CD4-positive, CD25-positive, alpha-beta regulatory T cell (primary cell): ENCODE data around the gene ADSS1. TPM values are rescaled to one million over a fixed set of nuclear protein-coding genes. Genes with fewer than 3 reads are reported as not detected.

Experiments
- ATAC-seq, 2 donors: fragments of 150-1000 bp; cut with Tn5 transposase; one replicate each; pipeline ENCODE4 v1.10.0; 2021; ENCODE audit warnings: low read depth in 2 of 2, moderate number of reproducible peaks in 2 of 2, moderate library complexity in 1 of 2
- DNase-seq, 3 donors: peaks; one replicate each; pipeline versions ENCODE4 v3.0.0 to v3.0.0-alpha.2; 2012 to 2022; ENCODE audit warnings: mixed read lengths in 1 of 3
- H3K27ac ChIP-seq: one replicate; pipeline ENCODE4 v1.7.0; 2013; ENCODE audit warnings: mild to moderate bottlenecking, low read length; ENCODE audit not compliant: insufficient read depth, poor library complexity, severe bottlenecking
- H3K27me3 ChIP-seq: one replicate; pipeline ENCODE4 v1.7.0; 2013; ENCODE audit warnings: low read length; ENCODE audit not compliant: control insufficient read depth, insufficient read depth
- H3K36me3 ChIP-seq: one replicate; pipeline ENCODE4 v1.7.0; 2013; ENCODE audit warnings: mild to moderate bottlenecking, low read length, moderate library complexity; ENCODE audit not compliant: control insufficient read depth, insufficient read depth
- H3K4me1 ChIP-seq: 2 replicates; pipeline ENCODE4 v1.7.0; 2013; ENCODE audit warnings: mild to moderate bottlenecking, low read length; ENCODE audit not compliant: insufficient read depth, control insufficient read depth, poor library complexity, severe bottlenecking
- H3K4me3 ChIP-seq: one replicate; pipeline ENCODE4 v1.7.0; 2013; ENCODE audit warnings: low read depth, mild to moderate bottlenecking, low read length, moderate library complexity
- H3K9me3 ChIP-seq, 2 experiments: 1 replicate in 1 of 2; 2 replicates in 1 of 2; pipeline ENCODE4 v1.7.0; 2013; ENCODE audit warnings: low read length in 2 of 2, mild to moderate bottlenecking in 1 of 2, moderate library complexity in 1 of 2; ENCODE audit not compliant: control insufficient read depth in 2 of 2
- H3K27ac Mint-ChIP-seq, 3 donors: one replicate each; pipeline ENCODE4 v1.8.0; 2020 to 2022; ENCODE audit warnings: mild to moderate bottlenecking in 3 of 3, mixed read lengths in 3 of 3, moderate library complexity in 2 of 3
- H3K27me3 Mint-ChIP-seq: one replicate; pipeline ENCODE4 v1.8.0; 2022; ENCODE audit warnings: mild to moderate bottlenecking, mixed read lengths
- H3K36me3 Mint-ChIP-seq: one replicate; pipeline ENCODE4 v1.8.0; 2020; ENCODE audit warnings: mixed read lengths
- H3K4me1 Mint-ChIP-seq, 4 donors: one replicate each; pipeline ENCODE4 v1.8.0; 2020 to 2022; ENCODE audit warnings: mixed read lengths in 4 of 4, mild to moderate bottlenecking in 1 of 4
- H3K4me3 Mint-ChIP-seq, 4 donors: one replicate each; pipeline ENCODE4 v1.8.0; 2020 to 2022; ENCODE audit warnings: mild to moderate bottlenecking in 4 of 4, mixed read lengths in 4 of 4, moderate library complexity in 3 of 4
- H3K9me3 Mint-ChIP-seq, 7 donors: one replicate each; pipeline ENCODE4 v1.8.0; 2020 to 2022; ENCODE audit warnings: mixed read lengths in 7 of 7, mild to moderate bottlenecking in 3 of 7, moderate library complexity in 2 of 7
- polyA plus RNA-seq, 4 donors: library from polyadenylated mRNA; unstranded; fragments of 300-500 nt; fragmentation: Illumina TruSeq; gene quantifications; one replicate each; pipeline ENCODE4 v1.2.3, GENCODE V29; 2021
- total RNA-seq: library from RNA; stranded (reverse); gene quantifications from one replicate; pipeline ENCODE4 v1.2.3, GENCODE V29; 2022

Gene ADSS1
- total and polyA plus RNA-seq, 5 donors from 2014 or later: 0.10 to 1.9 (median 1.4) TPM

GRCh38 chr14:104776961-104777807, 53.2 kb downstream of the ADSS1 start:
- H3K36me3 ChIP-seq: peaks cover 14% of the 10 kb centered on the region
- Mint-ChIP-seq H3K27ac (no peak overlapping the region), H3K4me3 (no peak overlapping the region), H3K27me3 (no peaks in the 10 kb centered on the region), H3K4me1 (no peaks in the 10 kb centered on the region), H3K9me3 (no peaks in the 10 kb centered on the region), H3K36me3 (peaks cover 3% of the 10 kb centered on the region)
- DNase-seq (no peak), ATAC-seq (no peak)
- H3K27me3 ChIP-seq: no peaks in the 10 kb centered on the region
- no peak overlapping the region for H3K27ac ChIP-seq
- H3K4me1 ChIP-seq: no peaks in the 10 kb centered on the region
- no peaks in the 10 kb centered on the region for H3K9me3 ChIP-seq
- H3K4me3 ChIP-seq: no peak overlapping the region

GRCh38 chr14:104777808-104778249, 53.8 kb downstream of the ADSS1 start:
- Mint-ChIP-seq H3K9me3 (no peaks in the 10 kb centered on the region), H3K27me3 (no peaks in the 10 kb centered on the region), H3K27ac (no peak overlapping the region), H3K4me1 (peaks cover 0 to under 1% (median 0%) of the 10 kb centered on the region in 4 donors), H3K36me3 (peaks cover 3% of the 10 kb centered on the region), H3K4me3 (no peak overlapping the region)
- Histone ChIP-seq H3K36me3 (peaks cover 11% of the 10 kb centered on the region), H3K4me3 (no peak overlapping the region), H3K27me3 (no peaks in the 10 kb centered on the region), H3K27ac (no peak overlapping the region), H3K9me3 (no peaks in the 10 kb centered on the region), H3K4me1 (no peaks in the 10 kb centered on the region)
- no peak for DNase-seq
- no peak for ATAC-seq

GRCh38 chr14:104778694-104779331, 54.8 kb downstream of the ADSS1 start:
- no peak overlapping the region for H3K4me3 ChIP-seq
- no peak for DNase-seq
- H3K27ac ChIP-seq: no peak overlapping the region
- H3K27ac Mint-ChIP-seq: peak overlapping the region in 1 of 3 donors; percentile 9
- no peaks in the 10 kb centered on the region for H3K4me1 ChIP-seq
- peaks cover 3% of the 10 kb centered on the region for H3K36me3 Mint-ChIP-seq
- H3K27me3 ChIP-seq: no peaks in the 10 kb centered on the region
- peaks cover 6% of the 10 kb centered on the region for H3K36me3 ChIP-seq
- H3K27me3 Mint-ChIP-seq: no peaks in the 10 kb centered on the region
- no peak for ATAC-seq
- H3K4me1 Mint-ChIP-seq: peaks cover 0 to 5% (median 0%) of the 10 kb centered on the region in 4 donors
- H3K4me3 Mint-ChIP-seq: no peak overlapping the region
- no peaks in the 10 kb centered on the region for H3K9me3 Mint-ChIP-seq
- no peaks in the 10 kb centered on the region for H3K9me3 ChIP-seq

DNA sequence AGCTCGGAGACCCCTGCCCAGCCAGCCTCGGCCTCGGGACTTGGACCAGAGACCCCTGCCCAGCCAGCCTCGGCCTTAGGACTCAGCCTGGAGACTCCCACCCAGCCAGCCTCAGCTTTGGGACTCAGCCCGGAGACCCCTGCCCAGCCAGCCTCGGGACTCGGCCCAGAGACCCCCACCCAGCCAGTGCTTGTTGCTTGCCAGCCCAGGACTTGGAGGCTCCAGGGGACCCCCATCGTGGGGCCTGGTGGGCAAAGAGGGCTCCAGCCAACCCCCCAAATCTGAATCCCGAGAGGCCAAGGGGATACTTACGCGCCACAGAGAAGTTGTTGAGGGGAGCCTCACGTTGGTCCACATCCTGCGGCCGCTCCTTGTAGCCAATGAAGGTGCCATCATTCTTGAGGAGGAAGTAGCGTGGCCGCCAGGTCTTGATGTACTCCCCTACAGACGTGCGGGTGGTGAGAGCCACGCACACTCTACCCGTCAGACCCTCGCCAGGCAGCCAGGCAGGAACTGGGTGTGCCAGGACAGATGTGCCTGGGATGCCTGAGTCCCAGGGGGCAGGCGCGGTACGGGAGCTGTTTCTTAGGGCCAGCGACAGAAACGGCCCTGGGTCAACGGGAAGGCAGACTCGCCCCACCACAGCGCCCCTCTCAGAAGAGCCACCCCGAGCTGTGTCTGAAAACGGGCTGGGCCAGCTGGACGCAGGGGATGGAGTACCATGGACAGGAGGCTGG, 55.9 kb downstream of the ADSS1 start:
- peak overlapping the region in 1 of 3 donors; percentile 38 for H3K27ac Mint-ChIP-seq
- DNase-seq: no peak
- H3K4me1 ChIP-seq: no peaks in the 10 kb centered on the region
- peaks cover 3% of the 10 kb centered on the region for H3K36me3 Mint-ChIP-seq
- H3K4me3 Mint-ChIP-seq: no peak overlapping the region
- no peak overlapping the region for H3K4me3 ChIP-seq
- H3K27me3 ChIP-seq: no peaks in the 10 kb centered on the region
- no peak for ATAC-seq
- no peaks in the 10 kb centered on the region for H3K9me3 Mint-ChIP-seq
- H3K9me3 ChIP-seq: no peaks in the 10 kb centered on the region
- no peaks in the 10 kb centered on the region for H3K27me3 Mint-ChIP-seq
- peaks cover 0 to 5% (median 0%) of the 10 kb centered on the region in 4 donors for H3K4me1 Mint-ChIP-seq
- H3K27ac ChIP-seq: no peak overlapping the region
- H3K36me3 ChIP-seq: peaks cover 6% of the 10 kb centered on the region

- H3K4me3 ChIP-seq: no peak overlapping the region
- DNase-seq (no peak), ATAC-seq (no peak)
- Mint-ChIP-seq H3K27me3 (no peaks in the 10 kb centered on the region), H3K27ac (no peak overlapping the region), H3K36me3 (peaks cover 3% of the 10 kb centered on the region), H3K4me3 (no peak overlapping the region), H3K9me3 (no peaks in the 10 kb centered on the region), H3K4me1 (peaks cover 0 to 5% (median under 1%) of the 10 kb centered on the region in 4 donors)
- H3K9me3 ChIP-seq: no peaks in the 10 kb centered on the region
- H3K4me1 ChIP-seq: no peaks in the 10 kb centered on the region
- H3K27ac ChIP-seq: no peak overlapping the region
- peaks cover 6% of the 10 kb centered on the region for H3K36me3 ChIP-seq
- H3K27me3 ChIP-seq: no peaks in the 10 kb centered on the region
Measured at GRCh38 chr14:104780513-104781030, 56.5 kb downstream of the ADSS1 start.

DNA sequence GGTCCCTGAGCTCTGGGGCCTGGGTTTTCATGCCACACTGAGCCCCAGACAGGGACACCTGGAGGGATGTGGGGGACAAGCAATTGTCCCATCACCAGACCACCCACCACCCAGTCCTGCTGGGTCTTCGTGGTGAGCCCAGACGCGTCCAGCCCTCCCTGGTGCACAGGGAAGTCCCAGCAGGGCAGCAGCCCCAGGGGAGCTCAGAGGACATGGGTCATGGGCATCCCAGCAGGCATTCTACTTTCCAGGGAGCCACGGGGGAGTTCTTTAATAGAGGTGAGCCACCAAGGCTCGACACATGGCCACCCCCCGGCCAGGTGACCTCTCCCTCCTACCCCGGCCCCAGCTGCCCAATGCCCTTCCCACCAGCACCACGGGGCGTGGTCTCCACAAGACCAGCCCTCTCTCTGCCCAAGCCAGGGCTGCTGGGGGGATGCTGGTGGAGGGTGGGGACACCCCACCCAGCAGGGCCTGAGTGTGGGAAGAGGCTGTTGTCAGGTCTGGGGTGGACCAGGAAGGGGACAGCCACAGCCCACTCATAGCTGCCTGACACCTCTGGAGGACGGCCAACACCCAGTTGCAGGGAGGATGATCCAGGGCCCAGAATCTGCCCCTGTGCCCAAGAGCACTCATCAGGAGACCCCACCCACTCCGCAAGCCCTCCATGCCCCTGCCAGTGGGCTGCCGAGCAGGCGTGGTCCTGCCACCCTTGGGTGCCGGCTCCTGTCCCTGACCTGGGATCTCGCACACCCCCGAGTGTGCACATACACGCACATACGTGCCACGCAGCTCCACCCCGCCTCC, 57.4 kb downstream of the ADSS1 start:
- H3K4me3 Mint-ChIP-seq: no peak overlapping the region
- Histone ChIP-seq H3K4me1 (peaks cover 8% of the 10 kb centered on the region), H3K27me3 (no peaks in the 10 kb centered on the region), H3K4me3 (no peak overlapping the region), H3K27ac (no peak overlapping the region), H3K9me3 (no peaks in the 10 kb centered on the region), H3K36me3 (peaks cover 4% of the 10 kb centered on the region)
- DNase-seq: no peak
- H3K36me3 Mint-ChIP-seq: peaks cover 3% of the 10 kb centered on the region
- ATAC-seq: no peak
- H3K4me1 Mint-ChIP-seq: peaks cover 0 to 11% (median 5%) of the 10 kb centered on the region in 4 donors
- H3K27me3 Mint-ChIP-seq: no peaks in the 10 kb centered on the region
- no peaks in the 10 kb centered on the region for H3K9me3 Mint-ChIP-seq
- no peak overlapping the region for H3K27ac Mint-ChIP-seq
